Fibroblast of skin of right biceps (primary cell): Measurements from ENCODE around the gene MRPL49.

Experiments
- DNase-seq: peaks from one replicate; pipeline ENCODE4 v3.0.0-alpha.2; 2013

MRPL49 gene

GRCh38 chr11:65121865-65122696, at the start of gene MRPL49, which contains the start of gene FAU:
TSS of gene MRPL49 (plus strand) at chr11:65122321. CDS start at chr11:65122347, 26 bp downstream.
TSS of gene FAU (minus strand) at chr11:65122134. CDS start at chr11:65121813, 321 bp downstream.
- peak; percentile 96 for DNase-seq

DNA sequence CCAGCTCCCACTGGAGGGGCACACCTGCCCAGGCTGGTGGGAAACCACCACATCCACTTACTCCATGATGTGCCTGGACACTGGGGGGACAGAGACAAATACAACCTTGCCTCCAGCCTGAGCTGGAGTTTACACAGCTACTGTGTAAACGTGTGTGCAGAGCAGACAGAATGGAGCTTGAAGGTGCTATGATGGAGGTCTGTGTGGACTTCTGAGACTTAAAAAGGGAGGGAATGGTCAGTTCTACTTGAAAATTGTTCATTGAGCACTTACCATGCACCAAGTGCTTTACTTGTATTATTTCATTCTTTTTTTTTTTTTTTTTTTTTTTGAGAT, 49.5 kb upstream of the MRPL49 start:
- DNase-seq = no peak

DNA sequence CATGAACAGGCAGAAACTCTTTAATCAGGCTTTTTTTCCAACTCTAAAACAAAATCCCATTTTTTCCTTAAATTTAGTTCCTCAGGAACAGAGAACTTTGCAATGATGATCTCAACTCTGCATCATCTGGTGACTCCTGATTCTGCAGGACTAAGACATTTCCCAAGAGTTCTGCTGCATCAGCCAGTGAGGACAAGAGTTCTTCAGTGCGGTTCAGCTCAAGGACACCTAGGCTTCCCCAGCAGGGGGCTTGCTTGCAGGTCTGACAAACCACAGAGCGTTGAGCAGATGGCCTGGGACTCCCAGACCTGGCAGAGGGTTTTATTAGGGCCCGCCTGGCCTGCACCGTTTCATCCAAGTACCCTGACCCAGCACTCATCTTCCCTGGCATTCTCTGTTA, 44.7 kb upstream of the MRPL49 start:
- DNase-seq = no peak

GRCh38 chr11:65078151-65078550, 44.0 kb upstream of the MRPL49 start:
- DNase-seq = peak; percentile 21

DNA sequence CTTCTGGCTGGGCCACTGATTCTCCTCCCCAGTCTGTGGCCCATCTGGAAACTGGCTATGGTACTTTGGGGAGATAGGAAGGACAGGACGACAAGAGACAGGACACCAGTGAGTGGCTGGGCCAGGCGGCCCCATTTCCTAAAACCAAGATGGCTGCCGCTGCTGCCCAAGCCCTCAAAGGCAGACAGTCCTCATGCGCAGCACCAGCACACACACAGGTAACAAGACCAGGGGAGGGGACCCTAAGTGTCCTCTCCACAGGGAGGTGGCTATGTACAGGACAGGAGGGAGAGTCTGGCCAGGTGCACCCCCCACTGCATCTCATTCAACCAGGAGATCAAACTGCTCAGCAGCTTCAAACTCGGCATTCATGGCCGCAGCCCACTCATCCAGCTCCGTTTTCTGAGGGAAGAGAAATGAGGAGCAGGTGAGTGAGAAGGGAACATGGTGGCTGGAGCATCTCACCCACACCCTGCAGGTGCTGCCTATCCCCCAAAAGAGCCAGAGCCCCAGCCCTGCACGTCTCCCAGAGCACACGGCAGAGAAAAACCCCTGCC, 43.3 kb upstream of the MRPL49 start:
- no peak for DNase-seq

DNA sequence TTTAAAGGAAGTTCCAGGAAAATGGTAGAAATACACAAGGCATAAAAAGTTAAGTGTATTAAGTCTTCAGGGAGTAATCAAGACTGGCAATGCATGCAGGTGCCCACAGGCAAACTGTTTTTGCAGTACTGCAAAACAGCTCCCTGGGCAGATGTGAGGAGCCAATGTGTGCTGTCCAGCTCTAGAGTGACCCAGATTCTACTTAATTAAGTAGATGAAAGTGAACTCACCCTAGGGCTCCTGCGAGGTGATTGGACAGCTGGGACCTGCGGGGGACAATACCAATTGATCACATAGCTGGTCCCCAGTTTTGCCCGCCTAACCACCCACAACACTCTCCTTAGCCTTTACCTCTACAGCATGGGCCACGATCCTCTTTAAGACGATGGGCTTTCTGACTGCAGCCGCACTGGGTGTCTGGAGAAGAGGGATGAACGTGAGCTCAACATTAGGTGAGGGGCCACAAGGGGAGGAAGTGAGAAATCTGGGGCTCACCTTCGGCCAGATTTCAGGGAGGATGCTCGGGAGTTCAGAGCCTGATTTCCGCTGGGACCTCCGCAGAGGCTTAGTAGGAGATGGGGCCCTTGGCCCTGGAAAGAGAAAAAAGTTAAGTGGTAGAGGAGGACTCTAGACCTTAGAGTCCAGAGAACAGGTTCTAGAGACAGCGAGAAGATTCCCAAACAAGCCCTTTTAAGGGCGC, 38.8 kb upstream of the MRPL49 start:
- no peak for DNase-seq

DNA sequence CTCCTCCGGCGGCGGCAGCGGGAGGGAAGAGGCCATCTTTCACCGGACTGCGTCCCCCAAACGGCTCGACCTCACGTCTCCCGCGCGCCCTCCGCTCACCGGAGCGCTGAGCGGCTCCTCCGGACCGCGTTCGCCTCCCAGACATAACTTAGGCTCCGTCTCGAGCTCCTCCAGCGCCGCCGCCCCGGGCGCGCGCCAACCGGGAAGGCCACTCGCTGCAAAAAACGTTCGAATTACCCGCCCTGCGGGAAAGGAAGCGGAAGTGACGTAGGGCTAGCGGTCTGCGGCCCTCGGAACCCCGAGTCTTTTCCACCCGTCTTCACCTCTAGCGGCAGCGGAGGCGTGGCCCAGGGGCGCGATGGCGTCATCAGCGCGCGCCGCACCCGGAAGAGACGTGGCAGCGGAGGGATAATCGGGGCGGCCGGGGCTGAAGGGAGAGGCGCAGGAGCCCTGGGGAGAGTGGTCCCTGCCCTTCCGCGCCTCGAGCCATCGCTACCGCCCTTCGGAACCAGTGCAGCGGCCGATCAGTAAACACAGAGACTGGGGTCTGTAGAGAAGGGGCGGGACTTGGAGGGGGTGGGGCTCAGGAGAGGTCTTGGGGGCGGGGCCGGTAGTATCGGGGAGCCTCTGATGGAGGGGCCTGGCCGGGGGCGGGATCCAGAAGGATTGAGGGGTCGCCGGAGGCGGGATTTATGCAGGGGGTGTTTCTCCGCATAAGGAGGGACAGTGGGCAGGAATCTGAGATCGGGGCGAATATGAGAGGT, 38.1 kb upstream of the MRPL49 start, which contains the start of the genes CDCA5 and ZFPL1:
CDCA5 (minus strand) TSS at position 207 of the 764 bp plus-strand sequence; CDS start at position 145, 62 bp downstream.
ZFPL1 (plus strand) TSS at position 389 of the 764 bp plus-strand sequence. CDS start 477 bp downstream, outside the sequence.
- peak; percentile 96 for DNase-seq

GRCh38 chr11:65084598-65085375, 37.3 kb upstream of the MRPL49 start:
- no peak for DNase-seq

GRCh38 chr11:65085446-65085845, 36.7 kb upstream of the MRPL49 start:
- DNase-seq = no peak

GRCh38 chr11:65086809-65087208, 35.3 kb upstream of the MRPL49 start:
- DNase-seq = no peak

DNA sequence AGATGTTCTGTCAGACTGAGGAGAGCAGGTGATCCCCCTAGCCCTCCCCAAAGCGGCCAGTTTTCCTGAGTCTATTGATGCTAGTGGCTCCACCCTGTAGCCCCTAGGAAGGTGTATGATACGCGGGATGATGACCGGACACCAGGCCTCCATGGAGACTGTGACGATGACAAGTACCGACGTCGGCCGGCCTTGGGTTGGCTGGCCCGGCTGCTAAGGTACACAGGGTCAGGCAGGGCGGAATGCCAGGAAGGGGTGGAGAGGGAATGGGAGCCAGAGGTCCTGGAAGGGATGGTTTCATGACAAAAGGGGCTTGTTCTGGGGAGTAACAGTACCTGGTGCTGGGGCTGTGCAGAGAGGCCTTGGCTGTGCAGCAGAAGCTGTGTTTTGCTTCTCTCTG, 34.9 kb upstream of the MRPL49 start:
- no peak for DNase-seq

DNA sequence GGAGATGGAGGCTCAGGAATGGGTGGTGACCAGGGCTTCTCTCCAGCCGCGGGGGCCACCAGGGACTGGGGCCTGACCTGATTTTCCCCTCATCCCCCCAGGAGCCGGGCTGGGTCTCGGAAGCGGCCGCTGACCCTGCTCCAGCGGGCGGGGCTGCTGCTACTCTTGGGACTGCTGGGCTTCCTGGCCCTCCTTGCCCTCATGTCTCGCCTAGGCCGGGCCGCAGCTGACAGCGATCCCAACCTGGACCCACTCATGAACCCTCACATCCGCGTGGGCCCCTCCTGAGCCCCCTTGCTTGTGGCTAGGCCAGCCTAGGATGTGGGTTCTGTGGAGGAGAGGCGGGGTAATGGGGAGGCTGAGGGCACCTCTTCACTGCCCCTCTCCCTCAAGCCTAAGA, 34.3 kb upstream of the MRPL49 start:
- DNase-seq = no peak

- no peak for DNase-seq
Measured at GRCh38 chr11:65089621-65090020, 32.5 kb upstream of the MRPL49 start.

- no peak for DNase-seq
Measured at GRCh38 chr11:65090628-65091027, 31.5 kb upstream of the MRPL49 start.

GRCh38 chr11:65095427-65095826, 26.7 kb upstream of the MRPL49 start:
- DNase-seq = no peak

DNA sequence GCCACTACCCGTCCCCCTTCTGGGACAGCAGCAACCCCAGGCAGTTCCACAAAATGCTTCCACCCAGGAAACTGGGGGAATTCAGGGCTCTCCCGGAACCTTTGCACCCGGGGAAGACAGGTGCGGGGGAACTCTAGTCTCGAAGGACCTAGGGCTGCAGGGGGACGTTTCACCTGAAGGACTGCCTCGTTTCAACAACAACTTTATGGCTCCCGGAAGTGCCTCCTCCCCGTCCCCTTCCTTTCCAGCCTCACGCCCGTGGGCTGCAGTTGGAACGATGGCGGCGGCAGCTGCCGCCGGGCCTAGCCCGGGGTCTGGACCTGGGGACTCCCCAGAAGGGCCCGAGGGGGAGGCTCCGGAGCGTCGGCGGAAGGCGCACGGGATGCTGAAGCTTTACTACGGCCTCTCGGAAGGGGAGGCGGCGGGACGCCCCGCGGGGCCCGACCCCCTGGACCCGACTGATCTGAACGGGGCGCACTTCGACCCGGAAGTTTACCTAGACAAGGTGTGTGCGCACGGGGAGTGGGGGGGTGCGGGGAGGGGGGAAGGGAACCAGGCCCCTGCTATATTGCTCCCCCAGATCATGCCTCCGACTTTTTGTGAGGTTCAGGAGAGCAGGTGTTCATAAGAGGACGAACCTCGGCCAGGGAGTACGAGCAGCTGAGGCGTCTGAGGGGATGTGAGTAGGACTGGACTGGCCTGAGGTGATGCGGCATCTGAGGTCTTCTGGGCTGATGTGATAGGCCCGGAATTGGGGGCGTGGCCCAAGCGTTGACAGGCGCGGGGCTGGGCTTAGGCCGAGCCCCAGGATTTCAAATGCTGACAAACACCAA, 25.9 kb upstream of the MRPL49 start, which contains the start of gene VPS51:
VPS51 (plus strand) TSS at position 241 of the 833 bp plus-strand sequence; CDS start at position 278, 37 bp downstream.
- peak; percentile 91 for DNase-seq

DNA sequence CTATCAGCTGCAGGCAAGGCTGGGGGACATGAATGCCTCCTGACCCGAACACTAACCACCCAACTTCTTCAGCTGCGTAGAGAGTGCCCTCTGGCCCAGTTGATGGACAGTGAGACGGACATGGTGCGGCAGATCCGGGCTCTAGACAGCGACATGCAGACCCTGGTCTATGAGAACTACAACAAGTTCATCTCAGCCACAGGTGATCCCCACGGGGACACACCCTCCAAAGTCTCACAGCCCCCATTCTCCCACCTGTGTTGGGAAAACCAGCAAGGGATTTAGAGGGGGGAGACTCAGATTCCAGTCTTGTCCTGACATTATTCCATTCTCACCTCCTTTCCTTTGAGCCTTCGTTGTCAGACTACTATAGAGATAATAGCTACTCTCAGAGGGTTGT, 25.2 kb upstream of the MRPL49 start:
- DNase-seq = no peak

DNA sequence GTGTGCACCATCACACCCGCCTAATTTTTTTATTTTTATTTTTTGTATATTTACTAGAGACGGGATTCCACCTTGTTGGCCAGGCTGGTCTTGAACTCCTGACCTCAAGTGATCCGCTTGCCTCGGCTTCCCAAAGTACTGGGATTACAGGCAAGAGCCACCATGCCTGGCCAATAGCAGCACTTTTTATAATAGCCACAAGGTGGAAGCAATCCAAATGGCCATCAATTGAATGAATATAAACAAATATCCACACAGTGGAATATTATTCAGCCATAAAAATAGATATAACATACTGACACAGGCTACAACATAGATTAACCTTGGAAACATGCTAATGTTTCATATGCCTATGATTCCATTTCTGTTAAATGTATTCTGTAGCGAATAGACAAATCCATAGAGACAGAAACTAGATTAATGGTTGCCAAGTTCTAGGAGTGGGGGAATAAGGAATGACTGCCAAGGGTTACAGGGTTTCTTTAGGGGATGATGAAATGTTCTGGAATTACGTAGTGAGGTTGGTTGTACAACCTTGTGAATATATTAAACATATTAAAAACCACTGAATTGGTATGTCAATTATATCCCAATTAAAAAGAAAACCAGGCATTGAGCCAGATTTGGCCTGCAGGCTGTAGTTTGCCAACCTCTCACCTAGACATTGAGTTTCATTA, 21.3 kb upstream of the MRPL49 start:
- no peak for DNase-seq

GRCh38 chr11:65102142-65103095, 19.7 kb upstream of the MRPL49 start:
- DNase-seq = no peak
